Left lung (tissue), 10 donors: Measurements from ENCODE around the gene WRAP73. TPM values are rescaled to one million over a fixed set of nuclear protein-coding genes. Genes with fewer than 3 reads are reported as not detected.

Source experiments
- ATAC-seq: fragments of 200-7000 bp; cut with Tn5 transposase; one replicate; pipeline ENCODE4 v1.9.1; 2020; ENCODE audit warnings: moderate library complexity
- DNase-seq, 4 donors: peaks; one replicate each; pipeline ENCODE4 v3.0.0-alpha.2; 2013 to 2020
- H3K27ac ChIP-seq, 2 donors: fragments of 200-600 bp; sonication (generic) in 1 of 2; one replicate each; pipeline versions ENCODE4 v1.5.0 to v1.8.0; 2020 to 2021
- H3K27me3 ChIP-seq, 2 donors: fragments of 200-600 bp; sonication (generic) in 1 of 2; one replicate each; pipeline versions ENCODE4 v1.5.0 to v1.8.0; 2020 to 2021
- H3K36me3 ChIP-seq, 2 donors: fragments of 200-600 bp; sonication (generic) in 1 of 2; one replicate each; pipeline versions ENCODE4 v1.5.0 to v1.8.0; 2020 to 2021
- H3K4me1 ChIP-seq, 2 donors: fragments of 200-600 bp; one replicate each; pipeline ENCODE4 v1.8.0; 2021
- H3K4me3 ChIP-seq, 2 donors: fragments of 200-600 bp; sonication (generic) in 1 of 2; one replicate each; pipeline versions ENCODE4 v1.5.0 to v1.8.0; 2020 to 2021; ENCODE audit warnings: mild to moderate bottlenecking in 1 of 2
- H3K9me3 ChIP-seq, 2 donors: fragments of 200-600 bp; sonication (generic) in 1 of 2; one replicate each; pipeline versions ENCODE4 v1.5.0 to v1.8.0; 2020 to 2021
- CTCF ChIP-seq, 2 donors: fragments of 200-600 bp; sonication (generic) in 1 of 2; IDR thresholded peaks; one replicate each; pipeline versions ENCODE4 v1.5.0 to v1.8.0; 2021; ENCODE audit warnings: antibody characterized with exemption in 2 of 2
- intact Hi-C, 2 donors: fragments of 100-400 bp; cut with DNase I; formaldehyde crosslinking; loops; one replicate each; pipeline versions ENCODE4 v1.11.2 to v1.14.2; 2022
- polyA plus RNA-seq, 6 donors: library from polyadenylated mRNA; unstranded; fragments of 120-200 nt; gene quantifications; one replicate each; pipeline ENCODE4 v1.2.1, GENCODE V29; 2013; ENCODE audit not compliant: insufficient read length in 6 of 6
- total RNA-seq, 2 donors: library from RNA; stranded (reverse); fragmentation: NEBNext Ultra II Directional; extraction: Animal tissue kit (Norgen Biotek cat#: 25700); gene quantifications; one replicate each; pipeline ENCODE4 v1.2.1, GENCODE V29; 2021
- donor health status: DM: no; HTN: yes; CAD: no.
- donor health status: DM: no; HTN: no; CAD: no.

WRAP73 gene
- total and polyA plus RNA-seq, 8 donors = 14.3 to 23.1 (median 16.0) TPM

- no peaks in the 10 kb centered on the region for H3K36me3 ChIP-seq
- ATAC-seq (no peak), DNase-seq (no peak)
- no peaks in the 10 kb centered on the region for H3K27me3 ChIP-seq
- H3K9me3 ChIP-seq = no peaks in the 10 kb centered on the region
- H3K4me3 ChIP-seq = no peak overlapping the region
- no peak overlapping the region for H3K27ac ChIP-seq
- intact Hi-C loops = no loop called here
- no peak for TF ChIP-seq CTCF (IDR thresholded peaks at IDR 0.05)
- peaks cover 16 to 29% of the 10 kb centered on the region in 2 donors for H3K4me1 ChIP-seq
Observed at GRCh38 chr1:3603156-3603555, 46.7 kb downstream of the WRAP73 start.

DNA sequence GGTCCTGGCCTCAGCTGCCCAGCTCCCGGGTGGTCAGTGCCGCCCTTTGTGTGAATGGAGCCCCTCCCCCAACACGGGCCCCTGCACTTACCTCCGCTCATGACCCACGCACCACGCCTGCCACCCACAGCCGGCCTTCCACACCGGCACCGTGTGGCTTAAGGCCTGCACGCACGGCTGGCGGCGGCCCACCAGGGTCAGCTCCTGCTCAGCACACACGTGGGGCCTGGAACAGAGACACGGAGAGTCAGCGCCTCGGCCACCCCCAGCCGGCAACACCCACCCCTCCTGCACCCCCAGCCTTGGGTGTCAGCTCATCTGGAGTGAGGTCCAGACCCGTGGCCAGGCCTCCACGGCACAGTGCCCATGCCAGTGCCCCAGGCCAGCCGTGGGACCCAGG, 47.5 kb downstream of the WRAP73 start:
- H3K27ac ChIP-seq = no peak overlapping the region
- no peaks in the 10 kb centered on the region for H3K36me3 ChIP-seq
- H3K4me3 ChIP-seq = no peak overlapping the region
- ATAC-seq (no peak), DNase-seq (no peak)
- intact Hi-C loops = no loop called here
- TF ChIP-seq CTCF (IDR thresholded peaks at IDR 0.05) = no peak
- no peaks in the 10 kb centered on the region for H3K27me3 ChIP-seq
- H3K9me3 ChIP-seq = no peaks in the 10 kb centered on the region
- peaks cover 23 to 36% of the 10 kb centered on the region in 2 donors for H3K4me1 ChIP-seq

DNA sequence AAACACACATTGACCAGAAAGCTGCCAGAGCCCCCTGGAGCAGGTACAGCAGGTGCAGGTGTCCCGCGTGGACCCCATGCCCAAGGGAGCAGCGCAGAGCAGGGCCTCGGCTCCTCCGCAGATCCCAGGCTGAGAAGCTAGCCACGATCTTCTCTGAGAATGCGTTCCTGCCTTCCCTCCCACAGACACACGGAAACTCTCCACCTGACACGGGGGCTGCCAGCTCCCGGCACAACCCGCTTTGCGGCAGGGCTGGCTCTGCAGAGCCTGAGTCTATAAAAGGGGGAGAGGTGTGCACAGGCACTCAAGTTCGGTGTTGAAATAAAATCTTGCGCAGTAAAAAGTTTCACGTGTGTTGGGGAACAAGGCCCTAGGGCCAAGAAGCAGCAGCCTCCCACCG, 48.2 kb downstream of the WRAP73 start:
- H3K9me3 ChIP-seq = no peaks in the 10 kb centered on the region
- no peak overlapping the region for H3K27ac ChIP-seq
- H3K27me3 ChIP-seq = no peaks in the 10 kb centered on the region
- H3K36me3 ChIP-seq = no peaks in the 10 kb centered on the region
- no peak for ATAC-seq
- intact Hi-C loops = no loop called here
- no peak for TF ChIP-seq CTCF (IDR thresholded peaks at IDR 0.05)
- no peak for DNase-seq
- H3K4me3 ChIP-seq = no peak overlapping the region
- peaks cover 28 to 43% of the 10 kb centered on the region in 2 donors for H3K4me1 ChIP-seq

DNA sequence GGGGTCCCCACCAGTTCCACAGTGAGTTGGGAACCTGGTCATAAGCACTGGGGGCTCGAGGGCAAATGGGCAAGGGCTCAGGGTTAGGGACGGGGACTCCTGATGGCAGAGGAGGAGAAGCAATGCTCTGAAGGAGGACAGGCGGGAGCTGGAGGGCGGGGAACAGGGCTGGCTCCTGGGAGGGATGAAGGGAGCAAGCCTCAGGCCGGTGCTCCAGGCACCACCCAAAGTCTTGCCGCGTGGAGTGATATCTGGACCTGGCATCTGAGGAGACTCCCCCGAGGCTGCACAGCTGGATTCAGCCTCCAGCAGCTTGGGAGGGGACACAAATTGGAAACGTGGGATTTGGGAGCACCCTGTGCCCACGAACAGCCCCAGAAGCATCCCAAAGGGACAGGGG, 49.5 kb downstream of the WRAP73 start:
- no peaks in the 10 kb centered on the region for H3K36me3 ChIP-seq
- ATAC-seq (no peak), DNase-seq (no peak)
- H3K9me3 ChIP-seq = no peaks in the 10 kb centered on the region
- intact Hi-C loops = no loop called here
- peaks cover 28 to 44% of the 10 kb centered on the region in 2 donors for H3K4me1 ChIP-seq
- no peak overlapping the region for H3K27ac ChIP-seq
- TF ChIP-seq CTCF (IDR thresholded peaks at IDR 0.05) = no peak
- no peak overlapping the region for H3K4me3 ChIP-seq
- H3K27me3 ChIP-seq = no peaks in the 10 kb centered on the region

GRCh38 chr1:3599816-3600215, 50.1 kb downstream of the WRAP73 start:
- Histone ChIP-seq H3K4me3 (no peak overlapping the region), H3K4me1 (peaks cover 28 to 44% of the 10 kb centered on the region in 2 donors), H3K27ac (no peak overlapping the region), H3K27me3 (no peaks in the 10 kb centered on the region), H3K9me3 (no peaks in the 10 kb centered on the region), H3K36me3 (no peaks in the 10 kb centered on the region)
- TF ChIP-seq CTCF (IDR thresholded peaks at IDR 0.05) = no peak
- no peak for ATAC-seq
- intact Hi-C loops = no loop called here
- no peak for DNase-seq
